ENCODE data around the gene ARMCX2. TPM values are rescaled to one million over a fixed set of nuclear protein-coding genes. Genes with fewer than 3 reads are reported as not detected.

Gene ARMCX2
- polyA plus RNA-seq, 1 of the 3 experiments (the other 2 are of a cell fraction), result 32.9 TPM

- H3K27me3 ChIP-seq (ENCODE audit: insufficient read depth), result peaks cover 13% of the 10 kb centered on the region
- no peak overlapping the region for H3K4me3 ChIP-seq (ENCODE audit: low read depth in 2 of 2, low read length in 1 of 2)
- no peak overlapping the region for H3K27ac ChIP-seq (ENCODE audit: low read depth in 2 of 2, low read length in 1 of 2)
- H3K9me3 ChIP-seq, result no peaks in the 10 kb centered on the region
- H3K36me3 ChIP-seq (replicated peaks in 1 of 2; ENCODE audit: control insufficient read depth in 1 of 2, insufficient read depth in 2 of 2, low read length in 1 of 2), result no peaks in the 10 kb centered on the region
- no peaks in the 10 kb centered on the region for H3K79me2 ChIP-seq (ENCODE audit: insufficient read depth)
- no peaks in the 10 kb centered on the region for H3K4me1 ChIP-seq (ENCODE audit: control insufficient read depth in 1 of 2, insufficient read depth in 2 of 2, low read depth in 1 of 2, low read length in 1 of 2)
- no peak for DNase-seq
- POLR2A ChIA-PET, result no interaction called here
- no peaks in the 10 kb centered on the region for H3K9me2 ChIP-seq
- TF ChIP-seq MXI1 (IDR thresholded peaks at IDR 0.05; ENCODE audit: low read depth, low read length), result no peak
- TF ChIP-seq FOXJ3 (CRISPR knock-in tag; IDR thresholded peaks at IDR 0.05), result no peak
- TF ChIP-seq JUND (IDR thresholded peaks at IDR 0.05), result no peak
- TF ChIP-seq MAX (IDR thresholded peaks at IDR 0.05; ENCODE audit: low read depth), result no peak
- no peak for TF ChIP-seq USF1 (IDR thresholded peaks at IDR 0.05; ENCODE audit: borderline replicate concordance, low read depth)
- no peak for TF ChIP-seq SIN3A (IDR thresholded peaks at IDR 0.05; ENCODE audit: borderline replicate concordance, low read depth, low read length)
- TF ChIP-seq YY1 (IDR thresholded peaks at IDR 0.05; ENCODE audit: low read depth), result no peak
- no peak for TF ChIP-seq GATA2 (CRISPR knock-in tag; IDR thresholded peaks at IDR 0.05)
- no peak for TF ChIP-seq SMC3 (IDR thresholded peaks at IDR 0.05; ENCODE audit: low read depth, low read length)
- no peak for TF ChIP-seq PBX3 (IDR thresholded peaks at IDR 0.05)
- TF ChIP-seq FOXM1 (IDR thresholded peaks at IDR 0.05; ENCODE audit: low read depth), result no peak
- no peak for TF ChIP-seq RXRA (IDR thresholded peaks at IDR 0.05; ENCODE audit: borderline replicate concordance, low read depth)
- no peak for TF ChIP-seq TCF12 (IDR thresholded peaks at IDR 0.05)
- no peak for TF ChIP-seq EP300 (IDR thresholded peaks at IDR 0.05; ENCODE audit: borderline replicate concordance in 1 of 2, low read depth in 1 of 2, low read length in 1 of 2)
- TF ChIP-seq RCOR1 (IDR thresholded peaks at IDR 0.05; ENCODE audit: low read length), result no peak
- TF ChIP-seq ELF1 (IDR thresholded peaks at IDR 0.05), result no peak
- no peak for TF ChIP-seq NRF1 (IDR thresholded peaks at IDR 0.05; ENCODE audit: low read depth, low read length)
- H3F3A ChIP-seq (replicated peaks; ENCODE audit: insufficient read depth), result no peaks in the 10 kb centered on the region
- no peaks in the 10 kb centered on the region for H4K20me1 ChIP-seq (ENCODE audit: insufficient read depth)
- CTCF ChIA-PET, result no interaction called here
- WGBS (ENCODE audit: low lambda C conversion rate), result 13% methylated on average over 2 of the region's 2 CpGs
- no peak overlapping the region for H3K4me2 ChIP-seq
- H3K9ac ChIP-seq, result no peak overlapping the region
- no peak overlapping the region for H2AFZ ChIP-seq (ENCODE audit: low read depth)
Measured at GRCh38 chrX:101668143-101668542, 8.5 kb upstream of the ARMCX2 start.
